Measurements from ENCODE around the gene ST6GALNAC6. TPM values are rescaled to one million over a fixed set of nuclear protein-coding genes. Genes with fewer than 3 reads are reported as not detected.

ST6GALNAC6 gene
- total and polyA plus RNA-seq, 2 of the 8 experiments (the other 6 are each of a cell fraction or from before 2014, with no cell fraction given): 43.7 to 64.4 TPM

DNA sequence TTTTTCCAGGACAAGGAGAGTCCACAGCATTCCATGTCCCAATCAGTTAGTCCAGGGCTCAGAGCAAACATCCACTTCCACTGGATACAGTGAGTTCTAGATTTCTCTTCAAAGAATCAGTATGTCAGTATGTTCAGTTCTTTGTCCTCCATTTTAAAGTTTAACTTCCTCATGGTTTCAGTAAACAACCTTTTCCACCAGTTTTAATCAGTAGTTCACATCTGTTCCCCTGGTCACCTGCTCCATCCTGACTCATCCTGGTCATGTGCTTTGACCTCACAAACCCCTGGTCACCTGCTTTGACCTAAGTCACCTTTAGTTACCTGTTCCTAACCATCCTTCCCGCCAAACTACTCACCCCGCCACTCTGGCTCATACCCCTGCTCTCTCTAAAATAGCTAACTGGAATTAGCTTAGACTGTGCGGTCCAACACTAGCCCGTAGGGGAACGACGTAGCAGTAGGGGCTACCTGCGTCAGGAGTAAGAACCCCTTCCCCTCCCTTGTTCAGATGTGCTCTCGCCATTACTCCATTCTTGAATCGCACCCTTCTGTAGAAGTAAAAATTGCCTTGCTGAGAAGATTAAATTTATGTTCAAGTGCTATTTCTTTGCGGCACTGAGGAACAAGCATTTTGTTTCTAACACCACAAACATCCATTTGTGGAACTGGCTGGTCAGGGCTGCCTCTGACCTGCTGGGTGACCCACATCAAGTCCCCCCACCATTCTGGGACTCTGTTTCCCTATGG lies 50.5 kb downstream of the ST6GALNAC6 start (continued):
- TF ChIP-seq CBX5 (IDR thresholded peaks at IDR 0.05; ENCODE audit: low read depth, low read length): no peak
- no peak for TF ChIP-seq SIX5 (IDR thresholded peaks at IDR 0.05; ENCODE audit: low read depth, low read length)
